IMR-90 (cell line): Measurements from ENCODE around the gene MET. TPM values are rescaled to one million over a fixed set of nuclear protein-coding genes. Genes with fewer than 3 reads are reported as not detected.

Experiments
- ATAC-seq: fragments of 200-7000 bp; cut with Tn5 transposase; 2 replicates; pipeline ENCODE4 v1.9.1; 2020; ENCODE audit warnings: low read depth, mild to moderate bottlenecking, moderate library complexity
- BruUV-seq: library from RNA; stranded (reverse); fragments of 400-500 nt; replicated peaks from 2 replicates; lab custom pipeline; 2021; lab: Mats Ljungman, UMichigan
- CTCF ChIA-PET: fragments of 300-600 bp; formaldehyde crosslinking; extraction: SDS; loops from one replicate; lab custom pipeline; 2021; ENCODE audit warnings: antibody characterized with exemption; lab: Yijun Ruan, JAX
- POLR2A ChIA-PET: fragments of 300-600 bp; sonication (Branson Sonifier 250); formaldehyde crosslinking; loops from one replicate; lab custom pipeline; 2022; ENCODE audit warnings: antibody characterized with exemption; ENCODE audit not compliant: unreplicated experiment; lab: Charles Lee
- DNase-seq: peaks from one replicate; pipeline ENCODE4 v3.0.0; 2013
- H2AFZ ChIP-seq: replicated peaks from 2 replicates; pipeline ENCODE3; 2013; ENCODE audit warnings: low read length, mild to moderate bottlenecking; ENCODE audit not compliant: poor library complexity
- H2AK5ac ChIP-seq: 2 replicates; pipeline ENCODE4 v1.6.1; 2013; ENCODE audit warnings: low read depth, low read length, inconsistent platforms
- H2AK9ac ChIP-seq: replicated peaks from 2 replicates; pipeline ENCODE3; 2013; ENCODE audit warnings: mild to moderate bottlenecking, low read depth, low read length, moderate library complexity; ENCODE audit not compliant: poor library complexity
- H2BK120ac ChIP-seq: 2 replicates; pipeline ENCODE4 v1.6.1; 2013; ENCODE audit warnings: low read depth, low read length, inconsistent platforms
- H2BK15ac ChIP-seq: 3 replicates; pipeline ENCODE4 v1.6.1; 2013; ENCODE audit warnings: low read depth, low read length, inconsistent platforms
- H2BK20ac ChIP-seq: 2 replicates; pipeline ENCODE4 v1.6.1; 2013; ENCODE audit warnings: low read depth, mild to moderate bottlenecking, inconsistent platforms, low read length, moderate library complexity
- H2BK5ac ChIP-seq: 2 replicates; pipeline ENCODE4 v1.6.1; 2013; ENCODE audit warnings: mild to moderate bottlenecking, low read depth, low read length, inconsistent platforms; ENCODE audit not compliant: poor library complexity, severe bottlenecking
- H3K14ac ChIP-seq: replicated peaks from 2 replicates; pipeline ENCODE4 v1.6.1; 2013; ENCODE audit warnings: low read depth, low read length, inconsistent platforms
- H3K18ac ChIP-seq: 2 replicates; pipeline ENCODE4 v1.6.1; 2013; ENCODE audit warnings: low read depth, low read length, control low read depth
- H3K23ac ChIP-seq: 2 replicates; pipeline ENCODE4 v1.6.1; 2013; ENCODE audit warnings: low read depth, low read length, inconsistent platforms
- H3K27ac ChIP-seq: 2 replicates; pipeline ENCODE4 v1.5.1; 2013; ENCODE audit warnings: mild to moderate bottlenecking, control low read depth, low read length; ENCODE audit not compliant: insufficient read depth
- H3K27me3 ChIP-seq: 2 replicates; pipeline ENCODE4 v1.6.1; 2013; ENCODE audit warnings: low read length; ENCODE audit not compliant: control insufficient read depth, insufficient read depth
- H3K36me3 ChIP-seq: 2 replicates; pipeline ENCODE4 v1.6.1; 2013; ENCODE audit warnings: low read length, mixed read lengths; ENCODE audit not compliant: control insufficient read depth, insufficient read depth
- H3K4ac ChIP-seq: 2 replicates; pipeline ENCODE4 v1.6.1; 2013; ENCODE audit warnings: low read depth, low read length, inconsistent platforms
- H3K4me1 ChIP-seq: 2 replicates; pipeline ENCODE4 v1.6.1; 2013; ENCODE audit warnings: low read length, mixed read lengths; ENCODE audit not compliant: control insufficient read depth, insufficient read depth
- H3K4me2 ChIP-seq: 2 replicates; pipeline ENCODE4 v1.6.1; 2013; ENCODE audit warnings: low read depth, mild to moderate bottlenecking, control low read depth, low read length, moderate library complexity
- H3K4me3 ChIP-seq: 2 replicates; pipeline ENCODE4 v1.5.1; 2013; ENCODE audit warnings: low read depth, mild to moderate bottlenecking, control low read depth, low read length, moderate library complexity; ENCODE audit not compliant: insufficient read depth
- H3K56ac ChIP-seq: 2 replicates; pipeline ENCODE4 v1.6.1; 2013; ENCODE audit warnings: low read length, inconsistent platforms; ENCODE audit not compliant: insufficient read depth; ENCODE audit errors: extremely low read depth
- H3K79me1 ChIP-seq, 2 experiments: 2 replicates each; pipeline ENCODE4 v1.6.1; 2013; ENCODE audit warnings: low read length in 2 of 2, inconsistent platforms in 1 of 2, low read depth in 1 of 2
- H3K9ac ChIP-seq: 2 replicates; pipeline ENCODE4 v1.6.1; 2013; ENCODE audit warnings: low read depth, low read length, control low read depth
- H3K9me1 ChIP-seq: 2 replicates; pipeline ENCODE4 v1.6.1; 2013; ENCODE audit warnings: low read length, inconsistent platforms; ENCODE audit not compliant: insufficient read depth
- H3K9me3 ChIP-seq: 2 replicates; pipeline ENCODE4 v1.6.1; 2013; ENCODE audit warnings: low read length; ENCODE audit not compliant: control insufficient read depth, insufficient read depth
- H4K20me1 ChIP-seq: 2 replicates; pipeline ENCODE4 v1.6.1; 2013; ENCODE audit warnings: low read length, inconsistent platforms; ENCODE audit not compliant: insufficient read depth
- H4K5ac ChIP-seq: 2 replicates; pipeline ENCODE4 v1.6.1; 2013; ENCODE audit warnings: mild to moderate bottlenecking, low read depth, low read length, control low read depth
- H4K8ac ChIP-seq, 2 experiments: 2 replicates each; pipeline ENCODE4 v1.6.1; 2013; ENCODE audit warnings: low read depth in 2 of 2, low read length in 2 of 2, control low read depth in 1 of 2, inconsistent platforms in 1 of 2
- H4K91ac ChIP-seq: 2 replicates; pipeline ENCODE4 v1.6.1; 2013; ENCODE audit warnings: low read depth, low read length, inconsistent platforms; ENCODE audit not compliant: insufficient read depth
- CEBPB ChIP-seq: IDR thresholded peaks from 2 replicates; pipeline ENCODE4 v1.6.1; 2012; ENCODE audit warnings: low read depth, low read length, improper control_type of control experiment
- CTCF ChIP-seq: conservative IDR thresholded peaks from 2 replicates; pipeline ENCODE4 v1.5.1; 2012; ENCODE audit warnings: mild to moderate bottlenecking, low read depth, low read length, improper control_type of control experiment
- RAD21 ChIP-seq: IDR thresholded peaks from 2 replicates; pipeline ENCODE4 v1.6.1; 2012; ENCODE audit warnings: low read length, improper control_type of control experiment
- WGBS, 2 experiments: methylation state at CpG; one replicate each; pipeline versions ENCODE4 v1.1.5 to v1.1.7; 2013; ENCODE audit warnings: missing lambda C conversion rate in 2 of 2; ENCODE audit not compliant: insufficient read length in 1 of 2; ENCODE audit errors: extremely low coverage in 2 of 2; 5-methylcytosine and 5-hydroxymethylcytosine counted together
- dilution Hi-C: fragments of 300-500 bp; cut with HindIII; formaldehyde crosslinking; loops from one replicate; pipeline ENCODE4 v1.14.3; 2018; ENCODE audit warnings: low sequenced_read_pairs; ENCODE audit not compliant: unreplicated experiment
- in situ Hi-C: fragments of 300-500 bp; cut with MboI; formaldehyde crosslinking; loops from 3 replicates; pipeline ENCODE4 v1.14.3; 2019; ENCODE audit warnings: low sequenced_read_pairs, inconsistent platforms, mixed read lengths
- intact Hi-C: fragments of 100-400 bp; cut with micrococcal nuclease; formaldehyde crosslinking; loops from 2 replicates; pipeline ENCODE4 v1.10.0; 2022
- polyA plus RNA-seq, 3 experiments: library from polyadenylated mRNA; depleted of rRNA; stranded (reverse); fragments of >200 nt; gene quantifications; 2 replicates each; pipeline ENCODE4 v1.2.3, GENCODE V29; 2012; ENCODE audit warnings: low replicate concordance in 1 of 3
- total RNA-seq: library from RNA; depleted of rRNA; stranded (reverse); fragments of >200 nt; gene quantifications from 2 replicates; pipeline ENCODE4 v1.2.3, GENCODE V29; 2012

The MET gene
- total and polyA plus RNA-seq, 2 of the 4 experiments (the other 2 are of a cell fraction): 15.0 to 84.6 TPM

- Histone ChIP-seq H3K36me3 (no peaks in the 10 kb centered on the region), H3K4me1 (peaks cover 4% of the 10 kb centered on the region), H2AK9ac (no peak overlapping the region), H2AK5ac (no peak overlapping the region), H3K23ac (no peak overlapping the region), H3K79me1 (peaks cover 18 to 27% of the 10 kb centered on the region in 2 experiments; a peak in 2 of 4 replicates), H3K14ac (no peak overlapping the region), H3K27me3 (no peaks in the 10 kb centered on the region), H4K20me1 (no peaks in the 10 kb centered on the region), H3K4me3 (no peak overlapping the region), H2BK120ac (no peak overlapping the region), H4K5ac (no peak overlapping the region), H2BK20ac (no peak overlapping the region), H2BK15ac (no peak overlapping the region), H3K9me3 (no peaks in the 10 kb centered on the region), H3K4ac (no peak overlapping the region), H3K4me2 (no peak overlapping the region), H3K9me1 (peaks cover 5% of the 10 kb centered on the region; the same call in 1 of the 2 replicates), H4K8ac (no peak overlapping the region), H4K91ac (no peak overlapping the region), H2AFZ (no peak overlapping the region), H3K18ac (no peak overlapping the region), H2BK5ac (no peak overlapping the region), H3K9ac (no peak overlapping the region), H3K56ac (no peak overlapping the region), H3K27ac (no peak overlapping the region)
- dilution Hi-C loops: no loop called here
- in situ Hi-C loops: no loop called here
- ChIA-PET CTCF (no interaction called here), POLR2A (no interaction called here)
- ATAC-seq (no peak), DNase-seq (no peak)
- TF ChIP-seq CTCF (no peak), RAD21 (no peak), CEBPB (no peak)
- no CpG with 5 or more reads among the region's 2 CpGs for WGBS, 2 experiments
- no TSS peak for BruUV-seq
- intact Hi-C loops: no loop called here
Observed at GRCh38 chr7:116704650-116705228, 32.7 kb downstream of the MET start.
